D721Med (cell line): ENCODE results near the gene CPEB3.

Source experiments
- DNase-seq: peaks from one replicate; pipeline ENCODE4 v3.0.0; 2011; ENCODE audit warnings: low spot score; ENCODE audit not compliant: insufficient read length
- FAIRE-seq: peaks from 2 replicates; lab custom pipeline; 2011; peaks lifted over from hg19 to GRCh38; lab: Jason Lieb, UNC
- TF ChIP-seq, protein P1 (sequence below): IDR thresholded peaks from 2 replicates; pipeline ENCODE4 v1.5.1; 2012; ENCODE audit warnings: mild to moderate bottlenecking, control low read depth; ENCODE audit not compliant: insufficient read depth; ENCODE audit errors: missing control alignments

The CPEB3 gene

DNA sequence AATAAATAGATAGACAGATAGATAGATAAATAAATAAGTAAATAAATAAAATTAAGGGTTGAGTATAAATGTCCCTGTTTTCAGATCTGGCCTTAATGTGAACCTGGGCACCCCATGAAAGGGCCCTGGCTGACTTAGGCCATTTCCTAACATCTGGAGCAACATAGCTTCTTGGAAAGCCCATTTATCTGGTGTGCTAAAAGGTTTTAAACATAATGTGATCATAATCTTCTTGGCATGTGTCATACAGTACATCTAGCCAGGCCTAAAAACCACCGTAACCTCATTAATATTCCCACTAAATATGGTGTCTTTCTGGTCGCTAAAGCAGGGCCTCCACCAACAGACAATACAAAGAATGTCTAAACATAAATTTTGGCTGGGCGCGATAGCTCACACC is 224.5 kb downstream of the CPEB3 start:
- TF ChIP-seq, protein P1, sequence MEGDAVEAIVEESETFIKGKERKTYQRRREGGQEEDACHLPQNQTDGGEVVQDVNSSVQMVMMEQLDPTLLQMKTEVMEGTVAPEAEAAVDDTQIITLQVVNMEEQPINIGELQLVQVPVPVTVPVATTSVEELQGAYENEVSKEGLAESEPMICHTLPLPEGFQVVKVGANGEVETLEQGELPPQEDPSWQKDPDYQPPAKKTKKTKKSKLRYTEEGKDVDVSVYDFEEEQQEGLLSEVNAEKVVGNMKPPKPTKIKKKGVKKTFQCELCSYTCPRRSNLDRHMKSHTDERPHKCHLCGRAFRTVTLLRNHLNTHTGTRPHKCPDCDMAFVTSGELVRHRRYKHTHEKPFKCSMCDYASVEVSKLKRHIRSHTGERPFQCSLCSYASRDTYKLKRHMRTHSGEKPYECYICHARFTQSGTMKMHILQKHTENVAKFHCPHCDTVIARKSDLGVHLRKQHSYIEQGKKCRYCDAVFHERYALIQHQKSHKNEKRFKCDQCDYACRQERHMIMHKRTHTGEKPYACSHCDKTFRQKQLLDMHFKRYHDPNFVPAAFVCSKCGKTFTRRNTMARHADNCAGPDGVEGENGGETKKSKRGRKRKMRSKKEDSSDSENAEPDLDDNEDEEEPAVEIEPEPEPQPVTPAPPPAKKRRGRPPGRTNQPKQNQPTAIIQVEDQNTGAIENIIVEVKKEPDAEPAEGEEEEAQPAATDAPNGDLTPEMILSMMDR, result no peak
- FAIRE-seq, result no peak
- DNase-seq, result no peak

DNA sequence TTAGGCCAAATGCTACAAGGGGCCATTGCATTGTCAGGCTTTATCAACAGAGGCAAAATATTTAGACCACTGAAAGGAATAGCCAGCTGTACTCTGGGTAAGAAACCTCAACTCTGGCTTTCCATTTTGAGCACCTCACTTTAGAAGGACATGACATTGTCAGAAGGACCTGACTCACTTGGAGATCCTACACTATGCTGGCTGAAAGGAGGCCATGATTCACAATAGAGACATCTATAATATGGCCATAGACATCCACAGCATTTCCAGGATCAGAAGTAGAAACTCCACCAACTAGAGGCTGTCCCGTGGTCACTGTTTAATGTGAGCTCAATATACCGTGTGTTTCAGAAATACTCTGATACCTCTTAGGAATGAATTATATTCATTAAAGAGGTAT is 226.4 kb downstream of the CPEB3 start:
- no peak for DNase-seq
- TF ChIP-seq, protein P1, result no peak
- no peak for FAIRE-seq

DNA sequence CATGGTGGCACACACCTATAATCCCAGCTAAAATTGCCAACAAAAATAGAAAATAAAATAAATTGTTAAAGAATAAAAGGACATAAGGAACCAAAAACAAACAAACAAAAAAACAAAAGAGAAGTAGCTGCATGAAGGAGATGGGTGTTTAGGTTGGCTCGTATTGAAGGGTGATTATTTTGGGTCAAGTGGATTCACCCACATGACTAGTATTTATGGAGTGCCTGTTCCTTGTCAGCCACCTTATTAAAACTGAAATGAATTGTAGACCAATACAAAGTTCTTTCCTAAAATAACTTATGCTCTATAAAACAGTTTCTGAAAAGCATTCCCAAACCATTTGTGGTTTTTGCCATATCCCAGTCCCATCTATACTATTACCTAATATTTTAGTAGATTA is 228.6 kb downstream of the CPEB3 start:
- DNase-seq, result no peak
- no peak for FAIRE-seq
- TF ChIP-seq, protein P1, result no peak

DNA sequence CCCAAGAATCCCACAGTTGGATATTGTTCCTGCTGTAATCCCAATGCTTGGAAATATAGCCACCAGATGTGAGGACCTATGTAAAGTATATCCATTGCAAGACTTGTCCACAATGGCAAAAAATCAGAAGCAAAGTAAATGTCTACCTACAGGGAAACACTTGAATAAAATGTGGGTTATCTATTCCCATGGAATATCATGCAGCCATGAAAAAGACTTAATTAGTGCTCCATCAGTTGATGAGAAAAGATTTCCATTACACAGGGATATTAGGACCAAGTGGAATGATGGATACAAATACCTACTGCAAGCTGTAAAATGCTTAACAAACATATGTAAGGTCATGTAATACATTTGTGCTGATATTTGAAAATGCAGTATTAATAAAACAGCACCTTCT is 236.1 kb downstream of the CPEB3 start:
- FAIRE-seq (peak; percentile 41), DNase-seq (no peak)
- TF ChIP-seq, protein P1, result no peak

DNA sequence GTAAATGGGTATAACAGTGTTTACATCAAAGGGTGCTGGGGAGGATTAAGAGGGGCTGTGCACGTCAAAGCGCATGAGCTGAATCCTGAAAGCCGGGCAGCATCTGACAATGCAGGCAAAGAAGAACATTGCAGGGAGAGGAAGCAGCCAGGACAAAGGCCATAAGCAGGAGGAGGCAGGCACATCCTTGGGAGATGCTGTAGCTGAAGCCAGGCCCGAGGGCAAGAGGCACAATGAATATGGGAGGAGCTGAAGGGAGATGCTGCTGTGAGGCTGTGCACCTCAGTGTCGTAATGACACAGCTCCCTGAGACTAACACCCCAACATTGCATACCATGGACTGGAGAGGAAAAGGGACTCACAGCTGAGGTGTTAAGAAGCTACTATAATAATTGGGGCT is 238.1 kb downstream of the CPEB3 start:
- TF ChIP-seq, protein P1, result no peak
- FAIRE-seq, result no peak

DNA sequence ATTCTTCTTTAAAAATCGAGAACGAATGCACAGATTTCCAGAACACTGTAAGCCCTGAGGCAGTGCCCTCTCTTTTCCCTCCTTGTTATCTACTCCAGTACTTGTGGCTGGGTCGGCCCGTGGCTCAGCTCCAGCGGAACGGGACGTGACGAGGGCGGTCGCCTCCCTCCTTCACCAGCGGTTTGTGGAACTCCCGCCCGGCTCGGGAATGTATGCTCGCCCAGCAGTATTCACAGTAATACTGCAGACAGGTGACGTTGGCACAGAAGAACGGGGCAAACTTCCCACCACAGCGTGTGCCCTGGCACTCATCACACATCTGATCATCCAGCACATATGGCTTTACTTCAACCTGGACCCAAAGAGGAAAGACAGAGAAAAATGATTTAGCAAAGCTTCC is 238.8 kb downstream of the CPEB3 start:
- FAIRE-seq (no peak), DNase-seq (no peak)
- TF ChIP-seq, protein P1, result no peak

More for the DNA sequence above, 238.1 kb downstream of the CPEB3 start:
- DNase-seq, result no peak

DNA sequence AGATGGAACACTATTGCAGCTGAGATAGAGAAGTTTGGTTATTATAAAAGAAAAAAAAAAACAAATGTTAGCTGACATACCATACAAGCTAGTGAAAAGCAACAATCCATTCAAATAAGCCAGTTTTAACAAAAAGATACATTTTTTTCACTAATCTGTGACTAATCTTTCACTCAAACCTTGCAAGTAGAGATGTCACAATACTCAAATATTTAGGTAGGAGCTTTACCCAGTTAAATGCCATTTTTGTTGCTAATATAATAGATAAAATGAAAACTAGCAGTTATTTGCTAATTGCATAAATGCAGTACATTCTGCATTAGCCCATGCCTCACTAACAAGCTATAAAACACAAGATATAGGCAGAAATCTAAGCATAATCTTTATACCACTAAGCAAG is 243.7 kb downstream of the CPEB3 start:
- TF ChIP-seq, protein P1, result no peak
- FAIRE-seq, result no peak
- DNase-seq, result no peak
